HT1080 (cell line): Measurements from ENCODE around the gene TRIM60. TPM values are rescaled to one million over a fixed set of nuclear protein-coding genes. Genes with fewer than 3 reads are reported as not detected.
"Not testable (repeated sequence)": the region's sequence is repeated elsewhere in the genome, so short reads cannot be mapped to it uniquely, and the experiment has no call there.

Source experiments
- DNase-seq: peaks from one replicate; pipeline ENCODE4 v3.0.0-alpha.2; 2015; ENCODE audit warnings: low read depth
- polyA plus RNA-seq, 2 experiments: library from polyadenylated mRNA; depleted of rRNA; stranded (reverse); fragments of >200 nt; gene quantifications; 2 replicates each; pipeline ENCODE4 v1.2.3, GENCODE V29; 2015
- total RNA-seq: library from RNA; depleted of rRNA; stranded (reverse); fragments of >200 nt; shearing (Covaris generic); gene quantifications from 2 replicates; pipeline ENCODE4 v1.2.3, GENCODE V29; 2014; rRNA removed

Gene TRIM60
- not detected in 2 replicates for total RNA-seq
- polyA plus RNA-seq (2015; cell fraction: cytosol; rRNA removed): not detected in 2 replicates
- polyA plus RNA-seq (2015; cell fraction: nucleus; rRNA removed): not detected in 2 replicates

DNA sequence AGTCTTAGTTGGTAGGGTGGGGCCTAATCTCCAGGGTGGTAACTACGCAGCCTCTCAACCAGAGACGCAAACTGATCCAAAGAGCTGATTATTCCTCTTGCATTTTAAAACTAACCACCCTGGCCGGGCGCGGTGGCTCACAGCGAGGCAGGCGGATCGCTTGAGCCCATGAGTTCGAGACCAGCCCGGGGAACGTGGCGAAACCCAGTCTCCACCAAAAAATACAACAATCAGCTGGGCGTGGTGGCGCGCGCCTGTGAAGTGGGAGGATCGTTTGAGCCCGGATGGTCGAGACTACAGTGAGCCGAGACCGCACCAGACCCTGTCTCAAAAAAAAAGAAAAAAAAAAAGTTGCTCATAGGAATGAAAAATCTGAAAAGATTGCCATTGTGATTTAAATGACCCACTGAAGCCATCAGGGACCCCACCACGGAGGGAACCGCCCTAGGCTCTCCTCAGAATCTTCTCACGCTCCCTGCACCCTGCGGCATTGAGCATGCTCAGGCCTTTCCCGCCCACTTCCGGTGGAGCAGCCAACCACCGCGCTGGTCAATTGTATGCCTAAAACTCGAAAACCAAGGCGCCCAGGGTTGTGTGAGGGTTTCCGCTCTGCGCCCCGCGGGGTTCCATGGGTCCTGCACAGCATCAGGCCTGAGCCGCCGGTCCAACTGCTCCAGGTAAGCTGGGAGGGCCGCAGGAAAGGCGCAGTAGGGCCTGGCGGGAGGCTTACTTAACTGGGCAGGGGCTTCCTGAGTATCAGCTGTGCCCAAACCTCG is at the start of gene TRIM60:
Gene TRIM60, plus strand, starts transcription at position 564 of the 776 bp plus-strand sequence. CDS start 8,074 bp downstream, outside the sequence.
- DNase-seq: no peak

DNA sequence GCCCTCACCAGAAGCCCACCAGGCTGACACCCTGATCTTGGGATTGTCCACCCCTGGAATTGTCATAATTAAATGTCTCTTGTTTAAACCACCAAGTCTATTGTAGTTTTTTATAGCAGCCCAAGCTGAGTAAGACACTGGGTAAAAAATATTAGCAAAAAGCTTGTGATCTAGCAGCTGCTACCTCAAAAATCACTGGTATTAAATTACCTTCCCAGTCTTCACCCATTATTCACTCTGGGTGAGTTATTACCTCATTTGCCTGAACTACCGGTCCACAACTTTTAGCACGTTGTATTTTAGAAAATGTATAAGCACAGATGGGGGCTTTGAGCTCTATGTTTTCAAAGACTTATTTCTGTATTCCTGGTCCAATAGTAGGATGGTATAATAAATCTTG is 42.3 kb upstream of the TRIM60 start:
- no peak for DNase-seq

DNA sequence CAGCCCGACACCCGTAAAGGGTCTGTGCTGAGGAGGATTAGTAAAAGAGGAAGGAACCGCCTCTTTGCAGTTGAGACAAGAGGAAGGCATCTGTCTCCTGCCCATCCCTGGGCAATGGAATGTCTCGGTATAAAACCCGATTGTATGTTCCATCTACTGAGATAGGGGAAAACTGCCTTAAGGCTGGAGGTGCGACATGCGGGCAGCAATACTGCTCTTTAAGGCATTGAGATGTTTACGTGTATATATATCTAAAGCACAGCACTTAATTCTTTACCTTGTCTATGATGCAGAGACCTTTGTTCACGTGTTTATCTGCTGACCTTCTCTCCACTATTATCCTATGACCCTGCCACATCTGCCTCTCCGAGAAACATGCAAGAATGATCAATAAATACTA is 41.0 kb upstream of the TRIM60 start:
- DNase-seq: not testable (repeated sequence)

DNA sequence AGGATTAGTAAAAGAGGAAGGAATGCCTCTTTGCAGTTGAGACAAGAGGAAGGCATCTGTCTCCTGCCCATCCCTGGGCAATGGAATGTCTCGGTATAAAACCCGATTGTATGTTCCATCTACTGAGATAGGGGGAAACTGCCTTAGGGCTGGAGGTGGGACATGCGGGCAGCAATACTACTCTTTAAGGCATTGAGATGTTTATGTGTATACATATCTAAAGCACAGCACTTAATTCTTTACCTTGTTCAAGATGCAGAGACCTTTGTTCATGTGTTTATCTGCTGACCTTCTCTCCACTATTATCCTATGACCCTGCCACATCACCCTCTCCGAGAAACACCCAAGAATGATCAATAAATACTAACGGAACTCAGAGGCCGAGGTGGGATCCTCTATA is 35.7 kb upstream of the TRIM60 start:
- not testable (repeated sequence) for DNase-seq

DNA sequence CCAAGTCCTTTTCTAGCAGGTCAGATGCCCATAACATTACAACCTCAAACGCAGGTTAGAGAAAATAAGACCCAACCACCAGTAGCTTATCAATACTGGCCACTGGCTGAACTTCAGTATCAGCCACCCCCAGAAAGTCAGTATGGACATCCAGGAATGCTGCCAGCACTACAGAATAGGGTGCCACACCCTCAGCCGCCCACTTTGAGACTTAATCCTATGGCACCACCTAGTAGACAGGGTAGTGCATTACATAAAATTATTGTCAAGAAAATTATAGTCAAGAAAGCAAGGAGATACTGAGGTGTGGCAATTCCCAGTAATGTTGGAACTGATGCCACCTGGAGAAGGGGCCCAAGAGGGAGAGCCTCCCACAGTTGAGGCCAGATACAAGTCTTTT is 34.5 kb upstream of the TRIM60 start:
- peak; percentile 35 for DNase-seq

DNA sequence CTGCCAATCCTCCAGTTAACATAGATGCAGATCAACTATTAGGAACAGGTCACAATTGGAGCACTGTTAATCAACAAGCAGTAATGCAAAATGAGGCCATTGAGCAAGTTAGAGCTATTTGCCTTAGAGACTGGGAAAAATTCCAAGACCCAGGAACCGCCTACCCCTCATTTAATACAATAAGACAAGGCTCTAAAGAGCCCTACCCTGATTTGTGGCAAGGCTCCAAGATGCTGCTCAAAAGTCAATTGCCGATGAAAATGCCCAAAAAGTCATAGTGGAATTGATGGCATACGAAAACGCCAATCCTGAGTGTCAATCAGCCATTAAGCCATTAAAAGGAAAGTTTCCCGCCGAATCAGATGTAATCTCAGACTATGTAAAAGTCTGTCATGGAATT is 33.9 kb upstream of the TRIM60 start:
- DNase-seq: no peak

DNA sequence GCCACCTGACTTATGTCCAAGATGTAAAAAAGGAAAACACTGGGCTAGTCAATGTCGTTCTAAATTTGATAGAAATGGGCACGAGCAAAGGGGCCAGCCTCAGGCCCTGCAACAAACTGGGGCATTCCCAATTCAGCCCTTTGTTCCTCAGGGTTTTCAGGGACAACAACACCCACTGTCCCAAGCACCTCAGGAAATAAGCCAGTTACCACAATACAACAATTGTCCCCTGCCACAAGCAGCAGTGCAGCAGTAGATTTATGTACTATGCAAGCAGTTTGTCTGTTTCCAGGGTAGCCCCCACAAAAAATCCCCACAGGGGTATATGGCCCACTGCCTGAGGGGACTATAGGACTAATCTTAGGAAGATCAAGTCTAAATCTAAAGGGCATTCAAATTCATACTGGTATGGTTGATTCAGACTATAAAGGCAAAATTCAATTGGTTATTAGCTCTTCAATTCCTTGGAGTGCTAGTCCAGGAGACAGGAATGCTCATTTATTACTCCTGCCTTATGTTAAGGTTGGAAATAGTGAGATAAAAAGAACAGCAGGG is 33.2 kb upstream of the TRIM60 start:
- not testable (repeated sequence) for DNase-seq

DNA sequence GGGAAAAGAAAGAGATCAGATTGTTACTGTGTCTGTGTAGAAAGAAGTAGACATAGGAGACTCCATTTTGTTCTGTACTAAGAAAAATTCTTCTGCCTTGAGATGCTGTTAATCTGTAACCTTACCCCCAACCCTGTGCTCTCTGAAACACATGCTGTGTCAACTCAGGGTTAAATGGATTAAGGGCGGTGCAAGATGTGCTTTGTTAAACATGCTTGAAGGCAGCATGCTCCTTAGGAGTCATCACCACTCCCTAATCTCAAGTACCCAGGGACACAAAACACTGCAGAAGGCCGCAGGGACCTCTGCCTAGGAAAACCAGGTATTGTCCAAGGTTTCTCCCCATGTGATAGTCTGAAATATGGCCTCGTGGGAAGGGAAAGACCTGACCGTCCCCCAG is 29.8 kb upstream of the TRIM60 start:
- not testable (repeated sequence) for DNase-seq

DNA sequence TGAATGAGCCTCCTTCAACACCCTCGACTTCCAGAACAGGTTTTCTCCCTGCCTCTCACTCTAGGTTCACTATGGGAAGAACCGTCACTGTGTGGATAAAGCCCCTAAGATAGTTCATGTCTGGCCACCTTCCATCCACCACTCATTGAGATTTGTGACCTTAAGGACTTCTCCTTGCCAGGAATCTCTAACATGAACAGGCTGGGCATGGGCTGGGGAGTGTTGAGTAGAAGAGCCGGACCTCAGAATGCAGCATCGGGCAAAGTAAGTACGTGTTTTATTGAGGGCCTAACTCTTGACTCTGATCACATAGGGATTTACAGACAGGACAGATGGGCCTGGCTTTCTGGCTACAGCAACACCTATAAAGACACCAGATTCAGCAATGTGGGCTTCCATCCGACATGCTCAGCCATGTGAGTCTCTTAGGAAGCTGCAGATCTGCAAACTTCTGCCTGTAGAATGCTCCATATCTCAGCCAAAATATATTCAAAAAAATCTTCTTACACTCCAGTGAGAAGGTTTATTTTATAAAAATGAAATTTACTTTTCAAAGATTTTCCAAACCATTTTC is 26.4 kb upstream of the TRIM60 start:
- no peak for DNase-seq

DNA sequence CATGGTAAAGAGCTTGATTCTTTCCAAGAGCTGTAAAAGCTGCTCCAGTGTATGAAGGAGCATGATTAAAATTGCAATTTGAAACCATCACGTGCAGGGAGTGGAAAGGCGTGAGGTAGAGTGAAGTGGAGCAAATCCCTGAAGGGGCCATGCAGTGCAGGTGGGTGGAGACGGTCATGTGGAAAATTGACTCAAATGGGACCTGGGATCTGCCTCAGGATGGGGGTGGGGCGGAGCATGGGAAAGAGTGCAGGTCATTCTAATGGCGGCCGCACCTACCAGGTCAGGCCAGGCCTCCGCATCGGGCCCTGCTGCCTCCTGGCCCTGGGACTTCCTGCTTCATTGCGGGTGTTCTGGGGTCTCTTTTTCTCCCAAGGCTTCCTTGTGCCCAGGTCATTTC is 25.3 kb upstream of the TRIM60 start:
- DNase-seq: no peak

DNA sequence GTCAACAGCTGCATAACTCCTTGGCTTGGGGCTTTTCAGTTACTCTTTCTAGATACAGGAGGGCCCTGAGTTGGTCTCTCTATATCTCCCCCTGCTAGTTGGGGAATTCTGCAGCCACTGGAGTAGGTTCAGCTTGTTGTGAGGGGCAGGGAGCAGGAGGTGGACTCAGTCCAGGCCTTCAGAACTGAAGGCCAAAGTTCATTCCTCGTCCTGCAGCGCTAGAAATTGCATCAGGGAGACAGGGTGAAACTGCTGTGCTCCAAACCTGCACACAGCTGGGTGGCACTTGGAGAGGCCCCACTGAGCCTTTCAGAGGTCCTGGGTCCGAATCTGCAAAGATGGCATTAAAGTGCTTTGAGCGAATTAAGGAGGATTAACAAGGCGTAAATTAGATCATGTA is 24.9 kb upstream of the TRIM60 start:
- DNase-seq: no peak

DNA sequence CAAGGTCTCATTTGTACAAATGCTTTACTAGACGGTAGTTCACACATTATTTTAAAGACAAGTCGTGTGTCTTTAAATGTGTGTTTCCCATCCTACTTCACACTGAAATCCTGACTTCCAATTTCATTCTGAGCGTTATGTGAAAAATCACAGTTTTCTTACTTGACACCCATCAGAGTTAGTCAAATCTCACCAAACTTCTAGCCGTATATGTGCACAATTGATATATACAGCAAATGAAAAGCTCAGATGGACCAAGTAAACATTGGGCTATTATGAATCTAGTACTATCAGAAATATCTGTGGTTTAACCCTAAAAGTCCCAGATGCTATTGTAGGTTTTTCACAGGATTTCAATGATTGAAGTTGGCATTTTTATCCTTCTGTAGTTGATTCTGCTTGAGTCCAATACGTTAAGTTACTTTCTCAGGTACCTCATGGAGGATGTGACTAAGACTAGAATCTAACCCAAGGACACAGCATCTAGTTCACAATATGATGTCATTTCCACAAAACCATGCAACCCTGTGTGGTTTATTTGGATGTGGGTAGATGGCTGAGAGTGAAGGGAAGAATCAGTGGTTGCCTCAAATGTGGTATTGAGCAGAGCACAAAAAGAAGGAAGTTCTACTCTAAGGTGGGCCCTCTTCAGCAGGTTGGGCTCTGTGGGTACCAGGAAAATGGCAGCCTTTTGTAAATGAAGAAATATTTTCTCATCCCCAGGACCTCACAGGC is 22.1 kb upstream of the TRIM60 start:
- DNase-seq: peak; percentile 54

DNA sequence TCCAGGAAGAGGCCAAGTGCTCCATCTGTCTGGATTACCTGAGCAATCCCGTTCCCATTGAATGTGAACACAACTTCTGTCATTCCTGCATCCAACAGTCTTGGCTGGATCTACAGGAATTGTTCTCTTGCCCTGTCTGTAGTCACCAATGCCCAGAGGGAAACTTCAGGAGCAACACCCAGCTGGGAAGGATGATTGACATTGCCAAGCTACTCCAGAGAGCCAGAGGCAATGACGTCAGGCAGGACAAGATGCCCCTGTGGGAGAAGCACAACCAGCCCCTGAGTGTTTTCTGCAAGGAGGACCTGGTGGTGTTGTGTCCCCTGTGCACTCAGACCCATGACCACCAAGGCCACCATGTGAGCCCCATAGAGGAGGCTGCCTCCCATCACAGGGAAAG is 21.3 kb upstream of the TRIM60 start:
- DNase-seq: no peak

DNA sequence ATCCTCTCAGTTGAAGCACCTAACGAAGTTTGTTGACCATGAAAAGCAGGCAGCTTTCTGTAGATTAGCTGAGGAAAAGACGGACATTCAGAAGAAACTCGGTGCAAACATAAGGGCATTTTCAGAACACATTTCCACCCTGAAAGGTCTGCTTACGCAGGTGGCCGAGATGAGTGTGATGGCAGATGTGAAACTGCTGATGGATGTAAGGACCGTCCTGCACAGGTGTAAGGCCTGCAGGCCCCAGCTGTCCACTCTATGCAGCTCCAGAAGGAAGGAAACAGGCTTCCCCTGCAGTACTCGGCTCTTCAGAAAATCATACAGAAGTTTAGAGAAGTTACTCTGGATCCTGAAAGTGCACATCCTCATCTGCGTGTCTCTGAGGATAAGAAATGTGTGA is 20.8 kb upstream of the TRIM60 start:
- no peak for DNase-seq

DNA sequence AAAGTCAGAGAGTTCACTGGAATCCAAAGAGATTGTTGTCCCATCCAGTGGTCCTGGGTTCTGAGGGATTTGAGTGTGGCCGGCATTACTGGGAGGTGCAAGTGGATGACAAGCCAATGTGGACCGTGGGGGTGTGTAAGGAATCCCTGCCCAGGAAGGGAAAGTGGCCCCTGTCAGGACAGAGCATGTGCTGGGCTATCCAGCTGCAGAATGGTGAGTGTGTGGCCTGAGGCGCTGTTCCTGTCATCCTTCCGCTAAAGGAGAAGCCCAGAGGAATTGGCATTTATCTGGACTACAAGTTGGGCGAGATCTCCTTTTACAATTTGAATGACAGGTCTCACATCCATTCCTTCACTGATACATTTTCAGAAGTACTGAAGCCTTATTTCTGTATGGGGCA is 20.4 kb upstream of the TRIM60 start:
- no peak for DNase-seq

DNA sequence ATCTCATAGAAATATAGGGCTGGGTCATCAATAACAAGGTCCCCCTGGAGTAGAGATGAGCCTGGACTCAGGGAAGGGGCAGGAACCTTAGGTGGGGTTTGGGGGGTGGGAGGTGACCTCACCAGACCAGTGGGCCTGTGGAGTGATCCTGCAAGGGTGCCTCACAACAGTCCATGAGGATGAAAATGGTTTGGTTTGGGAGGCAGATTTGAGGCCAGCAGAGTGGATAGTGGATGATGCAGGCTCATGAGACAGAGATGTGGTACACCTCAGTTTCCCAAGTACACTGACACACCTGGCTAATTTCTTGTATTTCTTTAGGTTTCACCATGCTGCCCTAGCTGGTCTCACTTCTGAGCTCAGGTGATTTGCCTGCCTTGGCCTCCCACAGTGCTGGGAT is 18.1 kb upstream of the TRIM60 start:
- DNase-seq: no peak

DNA sequence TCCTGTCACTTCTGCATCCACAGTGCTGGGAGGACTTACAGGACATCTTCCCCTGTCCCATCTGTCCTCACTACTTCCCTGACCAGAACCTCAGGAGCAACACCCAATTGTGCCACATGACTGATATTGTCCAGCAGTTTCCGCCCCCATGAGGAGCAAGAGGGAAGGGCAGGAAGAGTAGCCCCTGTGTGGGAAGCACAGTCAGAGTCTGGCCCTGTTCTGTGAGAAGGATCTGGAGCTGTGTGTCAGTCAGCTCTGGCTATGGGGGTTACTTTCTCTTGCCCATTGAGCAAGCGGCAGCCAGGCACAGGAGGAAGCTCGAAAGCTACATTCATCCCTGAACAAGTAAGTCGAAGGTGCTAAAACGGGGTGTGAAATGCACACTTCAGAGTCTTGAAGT is 14.8 kb upstream of the TRIM60 start:
- peak; percentile 44 for DNase-seq

DNA sequence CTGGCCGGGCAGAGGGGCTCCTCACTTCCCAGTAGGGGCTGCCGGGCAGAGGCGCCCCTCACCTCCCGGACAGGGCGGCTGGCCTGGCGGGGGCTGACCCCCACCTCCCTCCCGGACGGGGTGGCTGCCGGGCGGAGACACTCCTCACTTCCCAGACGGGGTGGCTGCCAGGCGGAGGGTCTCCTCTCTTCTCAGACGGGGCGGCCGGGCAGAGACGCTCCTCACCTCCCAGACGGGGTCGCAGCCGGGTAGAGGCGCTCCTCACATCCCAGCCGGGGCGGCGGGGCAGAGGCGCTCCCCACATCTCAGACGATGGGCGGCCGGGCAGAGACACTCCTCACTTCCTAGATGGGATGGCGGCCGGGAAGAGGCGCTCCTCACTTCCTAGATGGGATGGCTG is 11.8 kb upstream of the TRIM60 start:
- DNase-seq: not testable (repeated sequence)

DNA sequence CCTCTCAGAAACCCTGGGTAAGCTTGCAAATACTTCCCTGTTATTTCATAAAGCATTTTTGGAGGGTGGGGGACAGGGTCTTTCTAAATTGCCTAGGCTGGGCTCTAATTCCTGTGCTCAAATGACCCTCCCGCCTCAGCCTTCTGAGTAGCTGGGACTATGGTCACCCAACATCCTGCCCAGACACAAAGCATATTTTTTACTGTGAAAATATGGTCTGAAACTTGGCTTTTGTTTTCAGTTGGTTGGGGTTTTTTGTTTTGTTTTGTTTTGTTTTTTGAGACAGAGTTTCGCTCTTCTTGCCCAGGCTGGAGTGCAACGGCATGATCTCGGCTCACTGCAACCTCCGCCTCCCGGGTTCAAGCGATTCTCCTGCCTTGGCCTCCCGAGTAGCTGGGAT is 6.0 kb upstream of the TRIM60 start:
- not testable (repeated sequence) for DNase-seq

DNA sequence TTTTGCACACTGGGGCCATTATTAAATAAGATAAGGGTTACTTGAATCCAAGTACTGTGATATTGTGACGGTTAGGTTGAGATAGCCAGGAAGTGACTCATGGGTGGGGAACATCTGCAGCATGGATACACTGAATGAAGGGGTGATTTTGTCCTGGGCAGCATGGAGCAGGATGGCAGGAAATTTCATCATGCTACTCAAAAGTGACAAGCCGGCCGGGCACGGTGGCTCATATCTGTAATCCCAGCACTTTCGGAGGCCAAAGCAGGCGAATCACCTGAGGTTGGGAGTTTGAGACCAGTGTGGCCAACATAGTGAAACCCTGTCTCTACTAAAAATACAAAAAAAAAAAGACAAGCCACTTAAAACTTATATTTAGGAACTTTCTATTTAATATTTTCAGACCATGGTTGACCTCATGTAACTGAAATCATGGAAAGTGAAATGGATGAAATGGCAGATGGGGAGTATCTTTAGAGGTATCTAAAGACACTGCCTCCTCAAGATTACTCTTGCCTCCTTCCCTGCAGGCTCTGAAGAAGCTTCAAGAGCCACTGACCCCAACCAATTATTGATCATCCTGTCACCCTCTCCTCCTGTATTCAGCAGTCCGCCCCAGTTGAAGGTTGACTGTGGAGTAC is 3.9 kb upstream of the TRIM60 start:
- peak; percentile 81 for DNase-seq

DNA sequence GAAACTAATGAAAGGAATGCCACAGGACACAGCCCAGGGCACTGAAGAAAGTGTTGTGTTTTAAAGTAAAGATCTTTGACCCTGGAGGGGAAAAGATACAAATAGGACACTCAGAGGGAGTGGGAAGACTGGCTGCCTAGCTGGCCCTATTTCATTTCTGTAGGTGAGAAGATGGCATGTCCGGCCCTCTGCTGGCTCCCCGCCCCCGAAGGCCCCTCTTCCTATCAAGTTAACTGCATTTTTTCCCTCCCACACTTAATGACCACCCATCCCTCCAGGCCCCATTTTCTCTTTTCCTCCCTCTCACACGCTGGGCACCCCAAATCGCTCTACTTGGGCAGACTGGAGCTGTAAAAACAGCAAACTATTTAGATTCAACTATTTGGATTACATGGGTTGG is 16.4 kb downstream of the TRIM60 start:
- no peak for DNase-seq
